Measurements from ENCODE around the gene UMODL1.

The UMODL1 gene

GRCh38 chr21:42125571-42126544, 54.7 kb downstream of the UMODL1 start:
- no peak for DNase-seq (ENCODE audit: low read depth in 1 of 2, low spot score in 1 of 2)

GRCh38 chr21:42127164-42128150, 56.3 kb downstream of the UMODL1 start:
- DNase-seq (ENCODE audit: low read depth in 1 of 2, low spot score in 1 of 2) = no peak

- DNase-seq (ENCODE audit: low read depth in 1 of 2, low spot score in 1 of 2) = no peak
Observed at GRCh38 chr21:42129300-42130266, 58.5 kb downstream of the UMODL1 start.

GRCh38 chr21:42130441-42130840, 59.3 kb downstream of the UMODL1 start:
- no peak for DNase-seq (ENCODE audit: low read depth in 1 of 2, low spot score in 1 of 2)

- no peak for DNase-seq (ENCODE audit: low read depth in 1 of 2, low spot score in 1 of 2)
Observed at GRCh38 chr21:42132183-42132582, 61.1 kb downstream of the UMODL1 start.

GRCh38 chr21:42133131-42133530, 62.0 kb downstream of the UMODL1 start:
- no peak for DNase-seq (ENCODE audit: low read depth in 1 of 2, low spot score in 1 of 2)

GRCh38 chr21:42135386-42136052, 64.4 kb downstream of the UMODL1 start:
- no peak for DNase-seq (ENCODE audit: low read depth in 1 of 2, low spot score in 1 of 2)

GRCh38 chr21:42137191-42137904, 66.2 kb downstream of the UMODL1 start:
- no peak for DNase-seq (ENCODE audit: low read depth in 1 of 2, low spot score in 1 of 2)

GRCh38 chr21:42140196-42140934, 69.2 kb downstream of the UMODL1 start:
- DNase-seq (ENCODE audit: low read depth in 1 of 2, low spot score in 1 of 2) = no peak

GRCh38 chr21:42141643-42142042, 70.5 kb downstream of the UMODL1 start:
- DNase-seq (ENCODE audit: low read depth in 1 of 2, low spot score in 1 of 2) = no peak

- no peak for DNase-seq (ENCODE audit: low read depth in 1 of 2, low spot score in 1 of 2)
Observed at GRCh38 chr21:42142141-42142540, 71.0 kb downstream of the UMODL1 start.

- DNase-seq (ENCODE audit: low read depth in 1 of 2, low spot score in 1 of 2) = no peak
Observed at GRCh38 chr21:42142627-42143026, 71.5 kb downstream of the UMODL1 start.

- DNase-seq (ENCODE audit: low read depth in 1 of 2, low spot score in 1 of 2) = no peak
Observed at GRCh38 chr21:42143111-42143510, 72.0 kb downstream of the UMODL1 start.

- no peak for DNase-seq (ENCODE audit: low read depth in 1 of 2, low spot score in 1 of 2)
Observed at GRCh38 chr21:42144221-42144620, 73.1 kb downstream of the UMODL1 start.

GRCh38 chr21:42144679-42145568, 73.8 kb downstream of the UMODL1 start:
- DNase-seq (ENCODE audit: low read depth in 1 of 2, low spot score in 1 of 2) = no peak

- DNase-seq (ENCODE audit: low read depth in 1 of 2, low spot score in 1 of 2) = peak; percentile 35 to 42
Observed at GRCh38 chr21:42145569-42146272, 74.6 kb downstream of the UMODL1 start.

GRCh38 chr21:42146273-42146805, 75.2 kb downstream of the UMODL1 start:
- DNase-seq (ENCODE audit: low read depth in 1 of 2, low spot score in 1 of 2) = no peak

Measured in activated T-helper 1 cell treated with anti-CD3 and anti-CD28 coated beads, Interleukin-2, amount 50 U/mL, for 16 hours (primary cell).